GM21528 (cell line): ENCODE measurements around the gene SURF4.

Experiments used
- ATAC-seq: cut with Tn5 transposase; IDR thresholded peaks from one replicate; pipeline ENCODE4 v1.9.1; 2021; ENCODE audit warnings: mild to moderate bottlenecking, moderate library complexity; ENCODE audit not compliant: unreplicated experiment, low FRiP score

The SURF4 gene

DNA sequence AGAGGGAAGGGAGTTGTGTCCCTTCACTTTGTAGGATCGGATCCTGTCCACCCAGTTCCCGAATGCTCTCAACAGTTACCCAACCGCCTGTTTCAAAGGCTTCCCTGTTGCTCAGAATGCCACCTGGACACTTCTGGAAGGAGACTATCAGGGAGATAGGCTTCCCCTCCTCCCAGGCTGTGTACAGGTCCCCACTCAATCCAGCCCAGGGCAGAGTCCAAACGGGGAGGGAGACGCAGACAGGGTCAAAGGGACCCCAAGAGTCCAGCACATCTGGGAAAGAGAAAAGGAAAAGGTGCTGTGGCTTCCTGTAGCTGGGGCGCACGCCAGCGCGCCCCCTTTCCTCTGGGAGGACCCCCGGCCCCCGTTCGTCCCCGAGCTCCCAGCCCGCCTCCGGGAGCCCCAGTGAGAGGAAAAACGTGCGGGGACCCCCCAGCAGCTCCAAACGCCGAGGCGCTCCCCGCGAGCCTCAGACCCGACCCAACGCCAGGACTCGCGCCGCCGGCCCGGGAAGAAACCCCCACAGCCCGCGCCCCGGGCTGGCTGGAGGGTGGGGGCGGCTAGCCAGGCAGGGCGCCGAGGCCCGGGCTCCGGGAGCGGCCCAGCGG is 640 bp downstream of the SURF4 start:
- peak; percentile 7 for ATAC-seq

- no peak for ATAC-seq
Measured at GRCh38 chr9:133374612-133375115, 1.2 kb downstream of the SURF4 start.

DNA sequence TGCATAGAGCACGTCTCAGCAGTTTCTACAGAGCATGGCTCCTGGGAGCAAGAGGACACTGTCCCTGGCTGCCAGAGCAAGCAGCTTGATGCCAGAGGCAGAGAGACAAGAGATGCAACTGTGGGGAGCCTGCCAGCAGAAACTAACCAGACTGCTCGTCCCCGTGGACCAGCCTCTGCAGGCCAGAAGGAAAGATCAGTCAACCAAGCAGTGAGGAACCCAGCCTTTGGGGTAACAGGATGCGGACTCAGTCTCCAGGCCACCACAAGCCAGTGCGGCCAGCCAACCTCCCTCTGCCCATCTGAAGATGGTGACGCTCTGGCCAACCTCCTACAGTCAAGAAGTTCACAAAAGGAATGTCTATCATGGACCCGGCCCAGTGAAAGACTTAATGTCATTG is 3.7 kb downstream of the SURF4 start:
- no peak for ATAC-seq

DNA sequence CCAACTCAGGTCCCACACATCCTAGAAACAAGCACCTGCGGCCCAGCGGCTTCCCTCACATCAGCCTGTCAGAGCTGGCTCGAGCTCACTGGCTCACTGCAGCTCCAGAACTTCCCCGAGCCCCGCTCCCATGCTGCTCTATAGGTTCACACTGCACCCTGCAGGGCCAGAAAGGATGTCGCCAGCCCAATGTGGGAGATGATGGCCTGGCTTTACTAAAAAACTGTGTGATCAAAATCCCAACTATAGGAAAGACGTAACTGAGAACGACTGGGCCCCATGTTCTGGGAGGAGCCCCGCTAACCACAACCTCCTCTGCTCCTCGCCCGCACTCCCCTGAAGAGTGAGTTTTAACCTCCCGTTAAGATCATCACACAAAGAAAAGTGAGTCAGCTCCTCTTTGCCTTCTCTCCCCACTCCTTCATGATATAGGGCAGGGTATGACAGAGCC is 4.6 kb downstream of the SURF4 start:
- ATAC-seq = no peak

DNA sequence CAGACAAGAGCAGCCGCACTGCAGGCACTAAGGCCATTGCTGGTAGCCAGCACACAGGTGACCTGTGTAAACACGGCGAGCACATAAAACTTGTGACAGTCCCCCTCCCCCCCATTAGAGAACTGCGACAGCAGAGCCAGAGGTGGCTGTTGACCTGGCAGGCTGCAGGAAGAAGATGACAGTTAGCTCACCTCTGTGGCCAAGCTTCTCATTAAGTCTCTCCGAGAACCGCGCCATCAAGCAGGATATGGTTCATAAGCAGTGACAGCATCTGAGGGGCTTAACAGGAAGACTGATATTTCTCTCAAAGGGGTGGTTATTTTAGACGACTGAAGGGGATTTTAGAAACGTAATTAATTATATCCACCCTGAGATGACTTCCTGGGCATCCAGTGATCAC is 5.2 kb downstream of the SURF4 start:
- no peak for ATAC-seq

GRCh38 chr9:133369933-133370332 is 5.9 kb downstream of the SURF4 start:
- no peak for ATAC-seq

- no peak for ATAC-seq
Measured at GRCh38 chr9:133369422-133369821, 6.4 kb downstream of the SURF4 start.

DNA sequence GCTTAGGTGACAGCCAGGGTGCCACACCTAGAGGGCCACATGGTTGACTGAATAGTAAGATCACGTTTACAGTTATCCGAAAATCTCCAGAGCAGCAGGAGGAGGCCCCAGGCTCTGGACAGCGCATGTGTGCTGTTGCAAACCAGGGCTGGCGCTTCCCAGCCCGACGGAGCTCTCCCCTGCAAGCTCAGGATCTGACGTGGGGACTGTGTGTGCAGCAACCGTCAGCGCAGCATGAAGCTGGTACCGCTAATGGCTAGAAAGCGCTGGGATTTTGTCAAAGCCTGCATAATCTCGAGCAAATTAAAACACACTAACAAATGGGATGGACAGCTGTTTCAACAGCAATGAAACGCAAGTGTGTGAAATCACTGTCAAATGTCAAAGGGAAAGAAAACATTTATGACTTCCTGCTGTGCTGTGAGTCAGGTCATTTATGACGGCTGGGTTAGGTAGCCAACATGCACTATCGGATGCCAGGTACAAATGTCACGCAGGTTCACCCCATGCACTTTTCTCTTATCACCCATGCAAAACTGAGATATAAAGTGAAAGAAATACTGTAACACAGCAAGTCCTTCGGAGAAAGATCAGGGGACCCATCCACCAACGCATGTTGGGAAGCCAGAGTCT is 7.5 kb downstream of the SURF4 start:
- ATAC-seq = no peak

DNA sequence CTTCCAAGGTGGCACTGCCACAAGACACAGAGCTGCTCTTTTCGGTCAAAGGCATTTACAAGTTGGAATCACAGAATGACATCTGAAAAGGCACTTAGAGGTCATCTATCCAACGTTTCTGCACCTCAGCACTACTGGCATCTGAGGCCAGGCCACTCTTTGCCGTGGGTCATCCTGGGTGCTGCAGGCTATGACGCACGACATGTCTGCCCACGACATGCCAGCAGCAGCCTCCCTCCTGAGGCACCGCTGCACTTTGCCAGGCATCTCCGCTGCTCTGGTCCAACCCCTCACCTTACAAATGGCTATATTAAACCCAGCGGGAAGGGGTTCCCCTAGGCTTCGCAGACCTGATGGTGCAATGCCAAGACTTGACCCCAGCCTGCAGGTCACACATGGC is 8.1 kb downstream of the SURF4 start:
- no peak for ATAC-seq

- ATAC-seq = no peak
Measured at GRCh38 chr9:133367221-133367620, 8.6 kb downstream of the SURF4 start.

DNA sequence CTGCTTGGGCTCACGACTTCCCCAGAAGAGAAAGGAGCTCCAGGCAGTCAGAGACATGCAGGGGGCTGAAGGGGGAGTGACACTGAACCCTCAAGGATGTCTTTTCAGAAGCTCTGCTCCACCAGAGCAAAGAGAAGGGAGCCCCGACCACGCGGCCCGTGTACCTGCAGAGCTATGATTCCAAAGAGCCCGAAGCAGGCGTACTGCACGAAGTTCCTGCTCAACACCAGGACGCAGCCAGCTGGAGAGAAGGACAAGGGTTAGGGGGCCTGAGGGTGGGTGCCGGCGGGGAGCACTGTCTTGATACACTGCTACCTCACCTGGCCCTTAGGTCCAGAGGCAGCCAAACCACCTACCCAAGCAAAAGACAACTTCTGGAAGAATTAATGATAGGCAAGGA is 9.4 kb downstream of the SURF4 start:
- no peak for ATAC-seq

DNA sequence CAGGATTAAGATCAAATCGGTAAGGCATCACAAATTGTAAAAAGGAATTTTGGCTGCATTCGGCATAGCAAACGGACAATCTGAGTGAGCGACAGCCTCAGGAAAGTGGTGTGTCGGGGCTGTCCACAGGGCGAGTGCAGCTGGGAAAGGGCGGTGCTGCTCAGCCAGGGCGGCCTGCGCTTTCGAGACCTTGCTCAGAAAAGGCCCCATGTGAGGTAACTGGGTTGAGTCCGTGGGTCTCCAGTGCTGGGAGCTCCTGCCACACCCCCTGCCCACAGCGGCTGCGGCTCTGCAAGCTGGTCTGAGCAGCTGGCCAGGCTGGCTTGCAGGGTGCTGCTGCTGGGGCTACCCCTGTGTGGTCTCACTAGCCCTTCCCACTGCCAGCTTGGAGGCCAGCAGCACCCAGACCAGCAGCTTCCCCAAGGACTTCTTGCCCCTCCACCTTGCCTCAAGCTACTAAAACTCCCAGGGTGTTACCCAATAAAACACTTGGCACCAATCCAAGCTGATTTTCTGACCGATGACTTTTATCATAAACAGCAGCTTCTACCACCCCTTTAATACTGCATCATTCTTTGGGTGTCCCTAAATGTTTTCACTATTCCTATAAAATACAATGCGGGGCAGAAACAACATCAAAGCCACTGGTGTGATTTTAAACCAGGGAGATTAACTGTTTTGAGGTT is 13.4 kb downstream of the SURF4 start:
- ATAC-seq = no peak

DNA sequence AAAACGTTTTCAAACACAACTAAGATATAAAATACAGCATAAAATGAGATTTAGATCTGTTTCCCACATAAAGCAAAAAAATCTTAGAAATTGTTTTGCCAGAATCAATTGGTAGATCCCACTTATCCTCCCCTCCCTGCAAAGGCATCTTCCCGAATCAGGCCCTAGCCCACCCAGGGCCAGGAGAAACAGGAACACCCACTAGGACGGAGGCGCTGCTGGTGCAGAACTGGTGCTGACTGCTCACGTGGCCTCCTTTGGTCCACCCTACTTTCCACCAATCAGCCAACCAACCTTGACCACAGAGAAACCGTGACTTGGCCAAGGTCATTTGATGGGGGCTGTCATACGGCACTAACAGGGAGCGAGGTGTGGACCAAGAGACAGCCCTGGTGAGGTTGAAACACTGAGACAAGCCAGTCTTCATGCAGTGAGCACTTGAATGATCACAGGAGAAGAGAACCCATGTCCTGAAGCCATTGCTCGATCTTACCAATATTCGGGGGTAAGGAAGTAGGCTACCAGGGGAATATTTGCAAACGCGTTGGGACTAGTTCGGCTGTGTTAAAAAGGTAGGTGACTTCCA is 14.3 kb downstream of the SURF4 start:
- ATAC-seq = no peak

- no peak for ATAC-seq
Measured at GRCh38 chr9:133360400-133361393, 15.2 kb downstream of the SURF4 start.

DNA sequence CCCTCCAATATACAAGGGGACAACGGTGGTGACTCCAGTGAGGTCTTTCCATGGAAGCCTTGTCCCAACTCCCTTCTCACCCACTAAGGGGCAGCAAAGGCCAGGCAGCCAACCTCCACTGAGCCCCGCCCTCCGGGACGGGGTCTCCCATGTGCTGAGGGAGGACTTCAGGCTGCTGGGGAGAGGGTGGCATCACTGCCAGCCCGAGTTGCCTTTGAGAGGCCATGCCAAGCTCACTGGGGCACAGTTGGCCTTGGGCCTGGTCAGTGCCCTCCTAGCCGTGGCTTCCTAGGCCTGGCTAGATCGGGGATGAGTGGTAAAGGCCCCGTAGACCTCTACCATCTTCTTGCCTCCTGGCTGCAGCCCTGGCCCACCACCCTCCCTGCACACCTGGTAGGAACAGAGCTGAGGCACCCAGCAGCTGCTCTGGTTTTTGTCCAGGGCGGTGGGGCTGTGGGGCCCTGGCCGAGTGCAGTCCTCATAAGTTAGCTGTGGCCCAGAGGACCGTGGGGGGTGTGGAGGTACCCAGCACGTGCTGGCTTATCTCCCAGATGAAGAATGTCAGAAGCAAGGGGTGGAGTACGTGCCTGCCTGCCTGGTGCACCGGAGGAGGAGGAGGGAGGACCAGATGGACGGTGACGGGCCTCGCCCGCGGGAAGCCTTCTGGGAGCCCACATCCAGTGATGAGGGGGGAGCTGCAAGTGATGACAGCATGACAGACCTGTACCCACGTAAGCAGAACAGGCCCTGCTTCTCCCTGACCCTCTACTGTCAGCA is 16.3 kb downstream of the SURF4 start:
- ATAC-seq = no peak

- no peak for ATAC-seq
Measured at GRCh38 chr9:133357656-133358055, 18.2 kb downstream of the SURF4 start.

DNA sequence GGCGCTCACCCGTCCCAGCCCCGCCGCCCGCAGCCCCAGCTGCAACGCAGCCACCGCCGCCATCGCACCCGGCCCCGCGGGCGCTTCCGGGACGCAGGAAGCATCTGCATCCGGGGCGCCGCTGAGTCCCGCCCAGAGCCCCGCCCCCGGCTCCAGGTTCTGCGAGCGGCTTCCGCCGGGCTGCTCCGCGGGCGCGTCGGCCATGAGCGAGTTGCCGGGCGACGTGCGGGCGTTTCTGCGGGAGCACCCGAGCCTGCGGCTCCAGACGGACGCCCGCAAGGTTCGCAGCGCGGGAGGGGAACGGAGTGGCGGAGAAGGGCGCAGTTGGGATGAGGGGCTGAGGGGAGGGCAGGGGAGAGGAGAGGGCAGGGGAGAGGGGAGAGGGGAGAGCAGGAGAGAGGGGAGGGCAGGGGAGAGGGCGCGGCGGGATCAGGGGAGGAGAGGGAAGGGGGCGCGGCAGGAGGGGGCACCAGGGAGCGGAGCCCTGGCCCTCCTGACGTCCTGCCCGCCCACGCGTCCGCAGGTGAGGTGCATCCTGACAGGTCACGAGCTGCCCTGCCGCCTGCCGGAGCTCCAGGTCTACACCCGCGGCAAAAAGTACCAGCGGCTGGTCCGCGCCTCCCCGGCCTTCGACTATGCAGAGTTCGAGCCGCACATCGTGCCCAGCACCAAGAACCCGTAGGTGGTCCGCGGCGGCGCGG is 19.3 kb downstream of the SURF4 start, which contains the start of the genes SURF1 and SURF2:
Gene SURF1 (minus strand): TSS at position 97 of the 701 bp plus-strand sequence. CDS start 34 bp downstream, at position 63.
Gene SURF2 (plus strand): TSS at position 160 of the 701 bp plus-strand sequence. CDS start 43 bp downstream, at position 203.
- ATAC-seq = no peak

DNA sequence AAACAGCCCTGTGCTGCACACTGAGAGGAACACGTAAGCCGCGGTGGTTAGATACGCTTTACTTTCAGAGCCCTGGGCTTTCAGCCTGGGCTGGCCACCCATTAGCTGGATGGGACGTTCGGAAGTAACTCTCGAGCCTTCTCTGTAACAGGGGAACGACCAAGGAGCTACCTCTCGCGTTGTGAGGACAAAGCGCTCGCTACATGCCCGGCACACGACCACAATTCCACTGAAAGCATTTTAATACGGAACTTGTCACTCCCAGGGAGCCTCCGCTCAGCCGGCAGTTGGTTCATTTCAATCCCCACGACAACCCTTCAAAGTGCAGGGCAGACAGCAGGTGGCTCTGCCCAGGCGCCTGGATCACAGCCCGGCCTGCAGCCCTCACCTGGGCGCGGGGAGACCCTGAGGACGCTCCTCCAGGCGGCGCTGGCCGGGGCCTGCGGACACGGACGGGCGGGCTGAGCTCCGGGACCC is 19.9 kb downstream of the SURF4 start:
- ATAC-seq = no peak
